H1 (cell line): ENCODE data around the gene METTL5. TPM values are rescaled to one million over a fixed set of nuclear protein-coding genes. Genes with fewer than 3 reads are reported as not detected.

Source experiments
- CTCF ChIA-PET: fragments of 300-600 bp; sonication (Branson Sonifier 250); formaldehyde crosslinking; loops from one replicate; lab custom pipeline; 2021; ENCODE audit not compliant: partially characterized antibody; lab: Charles Lee
- POLR2A ChIA-PET: fragments of 300-600 bp; sonication (Branson Sonifier 250); formaldehyde crosslinking; loops from one replicate; lab custom pipeline; 2021; ENCODE audit warnings: inconsistent platforms; ENCODE audit not compliant: partially characterized antibody; lab: Charles Lee
- DNase-seq, 2 experiments: peaks; one replicate each; pipeline versions ENCODE4 v3.0.0 to v3.0.0-alpha.2; 2010 to 2022; ENCODE audit warnings: low spot score in 2 of 2, low read depth in 1 of 2, mixed read lengths in 1 of 2
- FAIRE-seq: peaks from 2 replicates; lab custom pipeline; 2011; peaks lifted over from hg19 to GRCh38; lab: Jason Lieb, UNC
- H2AFZ ChIP-seq: 2 replicates; pipeline ENCODE4 v1.8.1; 2012; ENCODE audit warnings: low read length, inconsistent platforms
- H2AK5ac ChIP-seq: 2 replicates; pipeline ENCODE4 v1.6.1; 2013; ENCODE audit warnings: low read depth, low read length
- H2BK120ac ChIP-seq: replicated peaks from 2 replicates; pipeline ENCODE3; 2013; ENCODE audit warnings: low read depth, low read length, inconsistent platforms
- H2BK12ac ChIP-seq: 2 replicates; pipeline ENCODE4 v1.6.1; 2013; ENCODE audit warnings: low read depth, low read length
- H2BK15ac ChIP-seq: 2 replicates; pipeline ENCODE4 v1.6.1; 2013; ENCODE audit warnings: low read length
- H2BK20ac ChIP-seq: 2 replicates; pipeline ENCODE4 v1.6.1; 2013; ENCODE audit warnings: low read length
- H2BK5ac ChIP-seq: 2 replicates; pipeline ENCODE4 v1.6.1; 2013; ENCODE audit warnings: low read depth, low read length
- H3K14ac ChIP-seq: 2 replicates; pipeline ENCODE4 v1.6.1; 2013; ENCODE audit warnings: inconsistent platforms; ENCODE audit not compliant: insufficient read length
- H3K18ac ChIP-seq: 2 replicates; pipeline ENCODE4 v1.6.1; 2013; ENCODE audit warnings: low read length; ENCODE audit errors: extremely low read depth
- H3K23ac ChIP-seq: 2 replicates; pipeline ENCODE4 v1.6.1; 2013; ENCODE audit warnings: inconsistent platforms; ENCODE audit not compliant: insufficient read length
- H3K23me2 ChIP-seq: 2 replicates; pipeline ENCODE4 v1.6.1; 2013; ENCODE audit warnings: low read depth, low read length
- H3K27ac ChIP-seq: 2 replicates; pipeline ENCODE4 v1.6.1; 2011; ENCODE audit warnings: low read depth, low read length, inconsistent platforms
- H3K27me3 ChIP-seq, 4 experiments: replicated peaks in 1 of 4; 1 replicate in 1 of 4; 2 replicates in 3 of 4; pipeline versions ENCODE4 v1.6.1 to v1.8.1; 2011 to 2013; ENCODE audit warnings: low read length in 3 of 4, mild to moderate bottlenecking in 3 of 4, inconsistent platforms in 2 of 4, mixed read lengths in 2 of 4, moderate library complexity in 1 of 4; ENCODE audit not compliant: control insufficient read depth in 3 of 4, insufficient read depth in 3 of 4; ENCODE audit errors: extremely low read depth in 1 of 4
- H3K36me3 ChIP-seq, 4 experiments: 2 replicates each; pipeline versions ENCODE4 v1.6.1 to v1.8.1; 2011 to 2013; ENCODE audit warnings: mild to moderate bottlenecking in 4 of 4, low read length in 3 of 4, moderate library complexity in 2 of 4, control low read depth in 1 of 4, inconsistent platforms in 1 of 4; ENCODE audit not compliant: insufficient read depth in 4 of 4, control insufficient read depth in 2 of 4
- H3K4ac ChIP-seq: replicated peaks from 2 replicates; pipeline ENCODE3; 2013; ENCODE audit warnings: low read length, low read depth, mixed read lengths, inconsistent platforms; ENCODE audit not compliant: insufficient read length
- H3K4me1 ChIP-seq, 4 experiments: replicated peaks in 1 of 4; 1 replicate in 1 of 4; 2 replicates in 3 of 4; pipeline versions ENCODE4 v1.6.1 to v1.8.1; 2011 to 2013; ENCODE audit warnings: low read length in 3 of 4, inconsistent platforms in 2 of 4, mixed read lengths in 1 of 4; ENCODE audit not compliant: insufficient read depth in 4 of 4, control insufficient read depth in 3 of 4
- H3K4me2 ChIP-seq, 2 experiments: 2 replicates each; pipeline versions ENCODE4 v1.6.1 to v1.8.1; 2011 to 2013; ENCODE audit warnings: low read depth in 2 of 2, low read length in 2 of 2, control low read depth in 1 of 2, inconsistent platforms in 1 of 2, mild to moderate bottlenecking in 1 of 2; ENCODE audit not compliant: insufficient read depth in 1 of 2
- H3K4me3 ChIP-seq, 4 experiments: fragments of 200-600, 300-600 bp in 1 of 4; sonication (generic), shearing (Covaris generic), sonication (Bioruptor Twin) in 1 of 4; 2 replicates each; pipeline versions ENCODE4 v1.5.1 to v1.8.1; 2011 to 2016; ENCODE audit warnings: low read length in 4 of 4, low read depth in 3 of 4, control low read depth in 2 of 4, inconsistent platforms in 2 of 4, mild to moderate bottlenecking in 2 of 4, mixed read lengths in 1 of 4, moderate library complexity in 1 of 4; ENCODE audit not compliant: insufficient read depth in 2 of 4; ENCODE audit errors: extremely low read depth in 1 of 4
- H3K56ac ChIP-seq: replicated peaks from 2 replicates; pipeline ENCODE3; 2013; ENCODE audit warnings: low read depth, mild to moderate bottlenecking, mixed read lengths, low read length, inconsistent platforms; ENCODE audit not compliant: insufficient read length
- H3K79me1 ChIP-seq: 2 replicates; pipeline ENCODE4 v1.6.1; 2013; ENCODE audit warnings: low read depth, low read length, control low read depth
- H3K79me2 ChIP-seq, 2 experiments: 2 replicates each; pipeline versions ENCODE4 v1.6.1 to v1.8.1; 2012 to 2013; ENCODE audit warnings: low read length in 2 of 2, mild to moderate bottlenecking in 2 of 2, inconsistent platforms in 1 of 2; ENCODE audit not compliant: insufficient read depth in 2 of 2, control insufficient read depth in 1 of 2
- H3K9ac ChIP-seq, 4 experiments: replicated peaks in 1 of 4; 1 replicate in 1 of 4; 2 replicates in 3 of 4; pipeline versions ENCODE4 v1.6.1 to v1.8.1; 2011 to 2013; ENCODE audit warnings: low read depth in 3 of 4, low read length in 3 of 4, control low read depth in 2 of 4, mild to moderate bottlenecking in 2 of 4, moderate library complexity in 2 of 4, inconsistent platforms in 1 of 4; ENCODE audit errors: extremely low read depth in 1 of 4
- H3K9me3 ChIP-seq, 2 experiments: 2 replicates each; pipeline versions ENCODE4 v1.6.1 to v1.8.1; 2012 to 2013; ENCODE audit warnings: mild to moderate bottlenecking in 2 of 2, moderate library complexity in 2 of 2, control low read depth in 1 of 2, inconsistent platforms in 1 of 2, low read depth in 1 of 2, low read length in 1 of 2, mixed read lengths in 1 of 2; ENCODE audit not compliant: insufficient read depth in 2 of 2
- H4K20me1 ChIP-seq, 2 experiments: replicated peaks in 1 of 2; 2 replicates each; pipeline versions ENCODE3 to v1.8.1; 2011 to 2013; ENCODE audit warnings: inconsistent platforms in 2 of 2, low read length in 2 of 2, mild to moderate bottlenecking in 1 of 2; ENCODE audit not compliant: insufficient read depth in 2 of 2, control insufficient read depth in 1 of 2
- H4K5ac ChIP-seq: 2 replicates; pipeline ENCODE4 v1.6.1; 2013; ENCODE audit warnings: low read length, low read depth, mixed read lengths, inconsistent platforms; ENCODE audit not compliant: insufficient read length
- H4K8ac ChIP-seq: 2 replicates; pipeline ENCODE4 v1.8.0; 2013; ENCODE audit warnings: mild to moderate bottlenecking, moderate library complexity, low read length, inconsistent platforms; ENCODE audit not compliant: insufficient read depth; ENCODE audit errors: extremely low read depth
- H4K91ac ChIP-seq: replicated peaks from 2 replicates; pipeline ENCODE3; 2013; ENCODE audit warnings: low read length, mixed read lengths, inconsistent platforms; ENCODE audit not compliant: insufficient read length
- MAFK ChIP-seq: IDR thresholded peaks from 2 replicates; pipeline ENCODE4 v1.6.1; 2012; ENCODE audit warnings: low read depth, mild to moderate bottlenecking, improper control_type of control experiment, low read length
- WGBS, 2 experiments: shearing (Covaris generic) in 1 of 2; methylation state at CpG; one replicate each; pipeline versions ENCODE4 v1.1.6 to v1.1.7; 2013 to 2015; ENCODE audit warnings: low lambda C conversion rate in 2 of 2, mixed read lengths in 2 of 2, inconsistent platforms in 1 of 2, low coverage in 1 of 2, missing lambda C conversion rate in 1 of 2; ENCODE audit not compliant: insufficient replicate concordance in 2 of 2, insufficient coverage in 1 of 2, insufficient read length in 1 of 2; ENCODE audit errors: extremely low coverage in 1 of 2, missing lambda C conversion rate in 1 of 2; 5-methylcytosine and 5-hydroxymethylcytosine counted together
- polyA plus RNA-seq, 7 experiments: library from polyadenylated mRNA; depleted of rRNA in 3 of 7; stranded (reverse) in 5 of 7; unstranded in 2 of 7; fragments of >200 nt in 5 of 7; fragments of 200-250 nt in 2 of 7; gene quantifications; 1 replicate in 5 of 7; 2 replicates in 1 of 7; 4 replicates in 1 of 7; pipeline versions ENCODE4 v1.2.1 to v1.2.3, GENCODE V29; 2011 to 2013; ENCODE audit warnings: missing spikeins in 2 of 7, mixed read lengths in 2 of 7
- total RNA-seq: library from RNA; stranded (reverse); fragmentation: NEBNext Ultra II Directional; extraction: Animal tissue kit (Norgen Biotek cat#: 25700); gene quantifications from 2 replicates; pipeline ENCODE4 v1.2.1, GENCODE V29; 2021

The METTL5 gene
- total and polyA plus RNA-seq, 2 of the 8 experiments (the other 6 are each of a cell fraction or from before 2014, with no cell fraction given) = 34.5 to 74.1 TPM

DNA sequence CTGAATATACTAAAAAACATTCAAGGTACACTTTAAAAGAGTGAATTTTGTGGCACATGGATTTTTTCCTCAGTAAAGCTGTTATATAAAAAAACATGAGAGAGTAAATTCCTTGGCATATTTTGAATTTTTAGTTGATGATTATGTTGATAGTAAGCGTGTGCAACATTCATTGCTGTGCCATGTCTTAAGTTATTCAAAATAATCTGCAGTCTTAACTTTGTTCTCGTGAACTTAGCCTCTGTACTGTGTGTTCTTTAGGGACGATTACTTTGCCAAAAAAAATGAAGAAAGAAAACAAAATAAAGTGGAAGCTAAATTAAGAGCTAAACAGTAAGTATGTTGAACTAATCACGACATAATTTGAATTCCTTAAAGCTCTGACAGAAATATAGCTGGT lies 16.5 kb downstream of the METTL5 start:
- Histone ChIP-seq H3K56ac (no peak overlapping the region), H3K36me3 (peaks cover 15 to 89% (median 55%) of the 10 kb centered on the region in 4 experiments), H4K91ac (no peak overlapping the region), H3K4me2 (no peak overlapping the region), H2AFZ (no peak overlapping the region), H3K23me2 (no peaks in the 10 kb centered on the region), H2AK5ac (no peak overlapping the region), H3K79me1 (no peaks in the 10 kb centered on the region), H2BK5ac (no peak overlapping the region), H3K23ac (no peak overlapping the region), H2BK12ac (no peak overlapping the region), H3K9ac (no peak overlapping the region), H3K4ac (no peak overlapping the region), H4K8ac (no peak overlapping the region), H3K18ac (no peak overlapping the region), H3K27ac (no peak overlapping the region), H3K4me3 (no peak overlapping the region), H3K4me1 (no peaks in the 10 kb centered on the region), H3K9me3 (no peaks in the 10 kb centered on the region), H2BK20ac (no peak overlapping the region), H2BK15ac (no peak overlapping the region), H4K5ac (no peak overlapping the region), H3K79me2 (peaks cover 0 to 12% of the 10 kb centered on the region in 2 experiments; a peak in 2 of 4 replicates), H3K14ac (no peak overlapping the region), H2BK120ac (no peak overlapping the region), H4K20me1 (peaks cover 0 to 4% of the 10 kb centered on the region in 2 experiments), H3K27me3 (no peaks in the 10 kb centered on the region)
- WGBS, 2 experiments = 90% methylated on average over 4 of the region's 4 CpGs; no CpG with 5 or more reads in 1 of the 2 experiments
- ChIA-PET POLR2A (interaction anchor here (1.0 to 1.6 kb wide), 3 partner anchors 10 to 26 kb away, joined by 3 to 5 read pairs (median 3); partner anchors contain the start of gene UBR3), CTCF (interaction anchor here (1.2 to 1.5 kb wide), 2 partner anchors 11 to 14 kb away, joined by 5 to 6 read pairs; no protein-coding TSS in a partner anchor)
- no peak for DNase-seq
- no peak for FAIRE-seq
- no peak for TF ChIP-seq MAFK
